Measurements from ENCODE around the gene BRIP1. TPM values are rescaled to one million over a fixed set of nuclear protein-coding genes. Genes with fewer than 3 reads are reported as not detected.
"Not testable (repeated sequence)": the region's sequence is repeated elsewhere in the genome, so short reads cannot be mapped to it uniquely, and the experiment has no call there.

BRIP1 gene
- total RNA-seq, 1 experiment from 2014 or later, result 30.2 TPM

DNA sequence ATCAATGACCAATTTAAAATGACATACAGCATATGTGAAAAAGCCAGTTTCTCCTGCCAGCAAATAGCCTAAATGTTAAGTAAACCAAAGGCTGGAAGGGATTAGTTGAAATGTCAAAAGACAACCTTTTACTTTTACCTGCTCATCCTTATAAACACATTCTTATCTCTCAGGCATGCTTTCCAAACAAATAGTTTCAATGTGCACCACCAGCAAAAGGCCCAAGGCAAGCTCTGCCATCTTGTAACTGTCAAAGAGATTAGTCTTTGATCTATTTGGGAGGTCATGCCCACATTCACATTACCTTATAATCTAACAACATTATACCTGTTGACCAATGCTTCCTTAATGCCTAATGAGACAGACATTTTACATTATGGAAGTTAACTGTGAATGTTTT is 140.1 kb downstream of the BRIP1 start:
- no peak overlapping the region for H3K4me3 ChIP-seq (ENCODE audit: low read depth, low read length, poor library complexity, severe bottlenecking)
- no peaks in the 10 kb centered on the region for H3K4me1 ChIP-seq (ENCODE audit: insufficient read depth, low read length, poor library complexity, severe bottlenecking)
- no peak for TF ChIP-seq CTCF (conservative IDR thresholded peaks at IDR 0.05; ENCODE audit: low read depth, low read length)
- TF ChIP-seq EZH2 (IDR thresholded peaks at IDR 0.05; ENCODE audit: borderline replicate concordance, low read depth, low read length, poor library complexity, severe bottlenecking), result no peak
- H3K9me3 ChIP-seq (ENCODE audit: low read depth, low read length, poor library complexity, severe bottlenecking), result no peaks in the 10 kb centered on the region
- no peak overlapping the region for H3K27ac ChIP-seq (ENCODE audit: low read depth, low read length, poor library complexity, severe bottlenecking)
- DNase-seq (ENCODE audit: low spot score), result no peak
- no TSS peak for BruUV-seq (replicated peaks)
- H3K36me3 ChIP-seq (ENCODE audit: insufficient read depth, low read length, poor library complexity, severe bottlenecking), result no peaks in the 10 kb centered on the region
- ChIA-PET CTCF (no interaction called here), POLR2A (ENCODE audit: low non-redundant PET) (no interaction called here)
- no peaks in the 10 kb centered on the region for H3K27me3 ChIP-seq (replicated peaks; ENCODE audit: insufficient read depth, low read depth, low read length, poor library complexity)
- intact Hi-C loops (cut with micrococcal nuclease; ENCODE audit: unreplicated experiment), result no loop called here

DNA sequence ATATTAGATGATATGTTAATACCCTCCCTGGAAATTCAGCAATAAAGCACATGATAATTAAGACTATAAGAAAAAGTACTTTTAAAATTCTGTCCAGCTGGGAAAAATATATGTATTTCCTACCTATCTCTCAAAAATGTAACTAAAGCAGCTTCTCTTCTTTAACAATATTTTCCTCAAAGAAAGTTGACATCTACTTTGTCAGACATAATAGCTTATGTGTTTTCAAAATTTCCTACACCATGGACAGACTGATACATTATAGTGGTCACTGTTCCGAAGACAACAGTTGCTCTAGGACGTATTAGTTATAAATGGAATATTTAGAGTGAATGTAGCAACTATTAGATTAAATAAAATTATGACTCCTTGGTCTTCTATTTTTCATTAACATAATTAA is 140.9 kb downstream of the BRIP1 start:
- Histone ChIP-seq H3K4me3 (ENCODE audit: low read depth, low read length, poor library complexity, severe bottlenecking) (no peak overlapping the region), H3K27ac (ENCODE audit: low read depth, low read length, poor library complexity, severe bottlenecking) (no peak overlapping the region), H3K27me3 (replicated peaks; ENCODE audit: insufficient read depth, low read depth, low read length, poor library complexity) (no peaks in the 10 kb centered on the region), H3K9me3 (ENCODE audit: low read depth, low read length, poor library complexity, severe bottlenecking) (peaks cover 3% of the 10 kb centered on the region), H3K4me1 (ENCODE audit: insufficient read depth, low read length, poor library complexity, severe bottlenecking) (no peaks in the 10 kb centered on the region), H3K36me3 (ENCODE audit: insufficient read depth, low read length, poor library complexity, severe bottlenecking) (no peaks in the 10 kb centered on the region)
- ChIA-PET POLR2A (ENCODE audit: low non-redundant PET) (no interaction called here), CTCF (interaction anchor here (0.6 kb wide), 1 partner anchor 1813 kb away, joined by 16 read pairs; no protein-coding TSS in a partner anchor)
- no TSS peak for BruUV-seq (replicated peaks)
- no peak for DNase-seq (ENCODE audit: low spot score)
- TF ChIP-seq EZH2 (IDR thresholded peaks at IDR 0.05; ENCODE audit: borderline replicate concordance, low read depth, low read length, poor library complexity, severe bottlenecking), result no peak
- TF ChIP-seq CTCF (conservative IDR thresholded peaks at IDR 0.05; ENCODE audit: low read depth, low read length), result no peak
- intact Hi-C loops (cut with micrococcal nuclease; ENCODE audit: unreplicated experiment), result no loop called here

GRCh38 chr17:61720016-61720795 is 143.1 kb downstream of the BRIP1 start:
- no peak for TF ChIP-seq CTCF (conservative IDR thresholded peaks at IDR 0.05; ENCODE audit: low read depth, low read length)
- no peak for TF ChIP-seq EZH2 (IDR thresholded peaks at IDR 0.05; ENCODE audit: borderline replicate concordance, low read depth, low read length, poor library complexity, severe bottlenecking)
- Histone ChIP-seq H3K36me3 (ENCODE audit: insufficient read depth, low read length, poor library complexity, severe bottlenecking) (no peaks in the 10 kb centered on the region), H3K27ac (ENCODE audit: low read depth, low read length, poor library complexity, severe bottlenecking) (no peak overlapping the region), H3K4me1 (ENCODE audit: insufficient read depth, low read length, poor library complexity, severe bottlenecking) (no peaks in the 10 kb centered on the region), H3K9me3 (ENCODE audit: low read depth, low read length, poor library complexity, severe bottlenecking) (peaks cover 15% of the 10 kb centered on the region), H3K27me3 (replicated peaks; ENCODE audit: insufficient read depth, low read depth, low read length, poor library complexity) (no peaks in the 10 kb centered on the region), H3K4me3 (ENCODE audit: low read depth, low read length, poor library complexity, severe bottlenecking) (no peak overlapping the region)
- intact Hi-C loops (cut with micrococcal nuclease; ENCODE audit: unreplicated experiment), result no loop called here
- BruUV-seq (replicated peaks), result no TSS peak
- DNase-seq (ENCODE audit: low spot score), result no peak
- ChIA-PET CTCF (no interaction called here), POLR2A (ENCODE audit: low non-redundant PET) (no interaction called here)

GRCh38 chr17:61719220-61719619 is 144.1 kb downstream of the BRIP1 start:
- CTCF ChIA-PET; BruUV-seq (replicated peaks); H3K4me3 ChIP-seq (ENCODE audit: low read depth, low read length, poor library complexity, severe bottlenecking); intact Hi-C loops (cut with micrococcal nuclease; ENCODE audit: unreplicated experiment); H3K27me3 ChIP-seq (replicated peaks; ENCODE audit: insufficient read depth, low read depth, low read length, poor library complexity); DNase-seq (ENCODE audit: low spot score); H3K36me3 ChIP-seq (ENCODE audit: insufficient read depth, low read length, poor library complexity, severe bottlenecking); POLR2A ChIA-PET (ENCODE audit: low non-redundant PET); H3K27ac ChIP-seq (ENCODE audit: low read depth, low read length, poor library complexity, severe bottlenecking); H3K4me1 ChIP-seq (ENCODE audit: insufficient read depth, low read length, poor library complexity, severe bottlenecking): not testable (repeated sequence)
- H3K9me3 ChIP-seq (ENCODE audit: low read depth, low read length, poor library complexity, severe bottlenecking), result peaks cover 15% of the 10 kb centered on the region

All from A673 (cell line).